HepG2 (cell line): ENCODE measurements around the gene ADAT3. TPM values are rescaled to one million over a fixed set of nuclear protein-coding genes. Genes with fewer than 3 reads are reported as not detected.

ENCODE experiments used
- HOXA7 ChIP-seq: sonication (generic); formaldehyde crosslinking; IDR thresholded peaks from 2 replicates; pipeline ENCODE4 v1.8.1; 2022; ENCODE audit warnings: mild to moderate bottlenecking, missing genetic modification reagents, moderate library complexity
- MATR3 ChIP-seq: sonication (generic); formaldehyde crosslinking; IDR thresholded peaks from 2 replicates; pipeline ENCODE4 v1.4.0; 2020; ENCODE audit warnings: missing genetic modification reagents
- POLR2AphosphoS2 ChIP-seq: IDR thresholded peaks from 2 replicates; pipeline ENCODE4 v1.6.1; 2011; ENCODE audit warnings: low read depth, low read length, improper control_type of control experiment
- RARA ChIP-seq: IDR thresholded peaks from 2 replicates; pipeline ENCODE4 v1.6.1; 2016; ENCODE audit warnings: missing genetic modification reagents, missing compliant biosample characterization
- SMYD3 ChIP-seq: sonication (generic); formaldehyde crosslinking; IDR thresholded peaks from 2 replicates; pipeline ENCODE4 v1.8.1; 2023; ENCODE audit warnings: mild to moderate bottlenecking, missing genetic modification reagents
- TRAFD1 ChIP-seq: sonication (generic); formaldehyde crosslinking; IDR thresholded peaks from 2 replicates; pipeline ENCODE4 v1.5.1; 2020; ENCODE audit warnings: missing genetic modification reagents, mild to moderate bottlenecking, borderline replicate concordance
- ZFP41 ChIP-seq: sonication (generic); formaldehyde crosslinking; IDR thresholded peaks from 2 replicates; pipeline ENCODE4 v1.4.0; 2020; ENCODE audit warnings: mild to moderate bottlenecking, missing genetic modification reagents, borderline replicate concordance
- ZNF337 ChIP-seq: sonication (generic); formaldehyde crosslinking; IDR thresholded peaks from 2 replicates; pipeline ENCODE4 v1.5.1; 2020; ENCODE audit warnings: missing genetic modification reagents, low read depth, mild to moderate bottlenecking, borderline replicate concordance
- ZNF607 ChIP-seq: sonication (generic); formaldehyde crosslinking; IDR thresholded peaks from 2 replicates; pipeline ENCODE4 v1.5.1; 2020; ENCODE audit warnings: missing genetic modification reagents, mild to moderate bottlenecking, borderline replicate concordance
- polyA plus RNA-seq, 8 experiments: library from polyadenylated mRNA; depleted of rRNA in 3 of 8; stranded (reverse) in 7 of 8; unstranded in 1 of 8; fragments of >200 nt; fragmentation: Illumina TruSeq in 4 of 8; extraction: Trizol in 4 of 8; gene quantifications; 2 replicates each; pipeline versions ENCODE4 v1.2.1 to v1.2.3, GENCODE V29; 2011 to 2016; ENCODE audit warnings: low read depth in 4 of 8, missing spikeins in 1 of 8, mixed read lengths in 1 of 8; ENCODE audit not compliant: insufficient read depth in 1 of 8
- total RNA-seq, 5 experiments: library from RNA; depleted of rRNA; stranded (reverse); fragments of >200 nt; fragmentation: Illumina TruSeq; extraction: Trizol; gene quantifications; 2 replicates each; pipeline ENCODE4 v1.2.3, GENCODE V29; 2016; ENCODE audit warnings: low read depth in 1 of 5
- TF ChIP-seq, protein P1 (sequence below): sonication (generic); formaldehyde crosslinking; IDR thresholded peaks from 2 replicates; pipeline ENCODE4 v1.5.0; 2020; ENCODE audit warnings: missing genetic modification reagents
- TF ChIP-seq, protein P2 (sequence below): sonication (generic); formaldehyde crosslinking; IDR thresholded peaks from 2 replicates; pipeline ENCODE4 v1.4.0; 2020; ENCODE audit warnings: missing genetic modification reagents
- TF ChIP-seq, protein P3 (sequence below): conservative IDR thresholded peaks from 2 replicates; pipeline ENCODE4 v1.6.1; 2018; ENCODE audit warnings: missing genetic modification reagents
- TF ChIP-seq, protein P4 (sequence below): sonication (generic); formaldehyde crosslinking; IDR thresholded peaks from 2 replicates; pipeline ENCODE4 v1.5.0; 2020; ENCODE audit warnings: mild to moderate bottlenecking, missing genetic modification reagents

Gene ADAT3
- total and polyA plus RNA-seq, 2 of the 13 experiments (the other 11 are each of a cell fraction or from before 2014, with no cell fraction given), result 0.95 to 3.5 TPM

- TF ChIP-seq, protein P1, sequence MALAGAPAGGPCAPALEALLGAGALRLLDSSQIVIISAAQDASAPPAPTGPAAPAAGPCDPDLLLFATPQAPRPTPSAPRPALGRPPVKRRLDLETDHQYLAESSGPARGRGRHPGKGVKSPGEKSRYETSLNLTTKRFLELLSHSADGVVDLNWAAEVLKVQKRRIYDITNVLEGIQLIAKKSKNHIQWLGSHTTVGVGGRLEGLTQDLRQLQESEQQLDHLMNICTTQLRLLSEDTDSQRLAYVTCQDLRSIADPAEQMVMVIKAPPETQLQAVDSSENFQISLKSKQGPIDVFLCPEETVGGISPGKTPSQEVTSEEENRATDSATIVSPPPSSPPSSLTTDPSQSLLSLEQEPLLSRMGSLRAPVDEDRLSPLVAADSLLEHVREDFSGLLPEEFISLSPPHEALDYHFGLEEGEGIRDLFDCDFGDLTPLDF (CRISPR knock-in tag), result no peak
- TF ChIP-seq MATR3 (no peak), ZNF337 (CRISPR knock-in tag) (no peak), HOXA7 (CRISPR knock-in tag) (no peak), POLR2AphosphoS2 (no peak), TRAFD1 (CRISPR knock-in tag) (no peak), ZNF607 (CRISPR knock-in tag) (0 out of 2 replicates have a peak, but pooled peaks have one; percentile 3), RARA (no peak), SMYD3 (CRISPR knock-in tag) (no peak), ZFP41 (CRISPR knock-in tag) (no peak)
- TF ChIP-seq, protein P2, sequence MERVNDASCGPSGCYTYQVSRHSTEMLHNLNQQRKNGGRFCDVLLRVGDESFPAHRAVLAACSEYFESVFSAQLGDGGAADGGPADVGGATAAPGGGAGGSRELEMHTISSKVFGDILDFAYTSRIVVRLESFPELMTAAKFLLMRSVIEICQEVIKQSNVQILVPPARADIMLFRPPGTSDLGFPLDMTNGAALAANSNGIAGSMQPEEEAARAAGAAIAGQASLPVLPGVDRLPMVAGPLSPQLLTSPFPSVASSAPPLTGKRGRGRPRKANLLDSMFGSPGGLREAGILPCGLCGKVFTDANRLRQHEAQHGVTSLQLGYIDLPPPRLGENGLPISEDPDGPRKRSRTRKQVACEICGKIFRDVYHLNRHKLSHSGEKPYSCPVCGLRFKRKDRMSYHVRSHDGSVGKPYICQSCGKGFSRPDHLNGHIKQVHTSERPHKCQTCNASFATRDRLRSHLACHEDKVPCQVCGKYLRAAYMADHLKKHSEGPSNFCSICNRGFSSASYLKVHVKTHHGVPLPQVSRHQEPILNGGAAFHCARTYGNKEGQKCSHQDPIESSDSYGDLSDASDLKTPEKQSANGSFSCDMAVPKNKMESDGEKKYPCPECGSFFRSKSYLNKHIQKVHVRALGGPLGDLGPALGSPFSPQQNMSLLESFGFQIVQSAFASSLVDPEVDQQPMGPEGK (CRISPR knock-in tag), result peak; percentile 85
- TF ChIP-seq, protein P3, sequence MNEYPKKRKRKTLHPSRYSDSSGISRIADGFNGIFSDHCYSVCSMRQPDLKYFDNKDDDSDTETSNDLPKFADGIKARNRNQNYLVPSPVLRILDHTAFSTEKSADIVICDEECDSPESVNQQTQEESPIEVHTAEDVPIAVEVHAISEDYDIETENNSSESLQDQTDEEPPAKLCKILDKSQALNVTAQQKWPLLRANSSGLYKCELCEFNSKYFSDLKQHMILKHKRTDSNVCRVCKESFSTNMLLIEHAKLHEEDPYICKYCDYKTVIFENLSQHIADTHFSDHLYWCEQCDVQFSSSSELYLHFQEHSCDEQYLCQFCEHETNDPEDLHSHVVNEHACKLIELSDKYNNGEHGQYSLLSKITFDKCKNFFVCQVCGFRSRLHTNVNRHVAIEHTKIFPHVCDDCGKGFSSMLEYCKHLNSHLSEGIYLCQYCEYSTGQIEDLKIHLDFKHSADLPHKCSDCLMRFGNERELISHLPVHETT (CRISPR knock-in tag), result 0 out of 2 replicates have a peak, but pooled peaks have one; percentile 39
- TF ChIP-seq, protein P4, sequence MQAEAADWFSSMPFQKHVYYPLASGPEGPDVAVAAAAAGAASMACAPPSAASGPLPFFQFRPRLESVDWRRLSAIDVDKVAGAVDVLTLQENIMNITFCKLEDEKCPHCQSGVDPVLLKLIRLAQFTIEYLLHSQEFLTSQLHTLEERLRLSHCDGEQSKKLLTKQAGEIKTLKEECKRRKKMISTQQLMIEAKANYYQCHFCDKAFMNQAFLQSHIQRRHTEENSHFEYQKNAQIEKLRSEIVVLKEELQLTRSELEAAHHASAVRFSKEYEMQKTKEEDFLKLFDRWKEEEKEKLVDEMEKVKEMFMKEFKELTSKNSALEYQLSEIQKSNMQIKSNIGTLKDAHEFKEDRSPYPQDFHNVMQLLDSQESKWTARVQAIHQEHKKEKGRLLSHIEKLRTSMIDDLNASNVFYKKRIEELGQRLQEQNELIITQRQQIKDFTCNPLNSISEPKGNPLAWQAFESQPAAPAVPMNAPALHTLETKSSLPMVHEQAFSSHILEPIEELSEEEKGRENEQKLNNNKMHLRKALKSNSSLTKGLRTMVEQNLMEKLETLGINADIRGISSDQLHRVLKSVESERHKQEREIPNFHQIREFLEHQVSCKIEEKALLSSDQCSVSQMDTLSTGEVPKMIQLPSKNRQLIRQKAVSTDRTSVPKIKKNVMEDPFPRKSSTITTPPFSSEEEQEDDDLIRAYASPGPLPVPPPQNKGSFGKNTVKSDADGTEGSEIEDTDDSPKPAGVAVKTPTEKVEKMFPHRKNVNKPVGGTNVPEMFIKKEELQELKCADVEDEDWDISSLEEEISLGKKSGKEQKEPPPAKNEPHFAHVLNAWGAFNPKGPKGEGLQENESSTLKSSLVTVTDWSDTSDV, result no peak
Observed at GRCh38 chr19:1862424-1863327, 42.5 kb upstream of the ADAT3 start (continued).
